ENCODE results near the gene RCN2. TPM values are rescaled to one million over a fixed set of nuclear protein-coding genes. Genes with fewer than 3 reads are reported as not detected.
"Not testable (repeated sequence)": the region's sequence is repeated elsewhere in the genome, so short reads cannot be mapped to it uniquely, and the experiment has no call there.

RCN2 gene
- total RNA-seq, 1 experiment from 2014 or later = 114 TPM

- DNase-seq (ENCODE audit: low read depth) = peak; percentile 4
Observed at GRCh38 chr15:76932135-76932966, 802 bp downstream of the RCN2 start.

- no peak for DNase-seq (ENCODE audit: low read depth)
Observed at GRCh38 chr15:76935620-76936019, 4.1 kb downstream of the RCN2 start.

- DNase-seq (ENCODE audit: low read depth) = no peak
Observed at GRCh38 chr15:76936671-76937070, 5.1 kb downstream of the RCN2 start.

GRCh38 chr15:76938752-76939151 lies 7.2 kb downstream of the RCN2 start:
- no peak for DNase-seq (ENCODE audit: low read depth)

GRCh38 chr15:76939715-76940114 lies 8.2 kb downstream of the RCN2 start:
- no peak for DNase-seq (ENCODE audit: low read depth)

- DNase-seq (ENCODE audit: low read depth) = no peak
Observed at GRCh38 chr15:76941636-76942035, 10.1 kb downstream of the RCN2 start.

- DNase-seq (ENCODE audit: low read depth) = no peak
Observed at GRCh38 chr15:76942331-76942730, 10.8 kb downstream of the RCN2 start.

- no peak for DNase-seq (ENCODE audit: low read depth)
Observed at GRCh38 chr15:76945494-76946093, 14.0 kb downstream of the RCN2 start.

- no peak for DNase-seq (ENCODE audit: low read depth)
Observed at GRCh38 chr15:76947454-76947853, 15.9 kb downstream of the RCN2 start.

GRCh38 chr15:76951220-76951619 lies 19.7 kb downstream of the RCN2 start:
- DNase-seq (ENCODE audit: low read depth) = no peak

- DNase-seq (ENCODE audit: low read depth) = no peak
Observed at GRCh38 chr15:76953913-76954312, 22.4 kb downstream of the RCN2 start.

GRCh38 chr15:76954744-76955143 lies 23.2 kb downstream of the RCN2 start:
- peak; percentile 25 for DNase-seq (ENCODE audit: low read depth)

GRCh38 chr15:76961268-76962011 lies 29.9 kb downstream of the RCN2 start:
- DNase-seq (ENCODE audit: low read depth) = no peak

GRCh38 chr15:76962337-76963013 lies 30.9 kb downstream of the RCN2 start:
- no peak for DNase-seq (ENCODE audit: low read depth)

- DNase-seq (ENCODE audit: low read depth) = peak; percentile 37
Observed at GRCh38 chr15:76963596-76963995, 32.0 kb downstream of the RCN2 start.

- DNase-seq (ENCODE audit: low read depth) = peak; percentile 31
Observed at GRCh38 chr15:76964157-76964556, 32.6 kb downstream of the RCN2 start.

GRCh38 chr15:76966051-76966450 lies 34.5 kb downstream of the RCN2 start:
- DNase-seq (ENCODE audit: low read depth) = not testable (repeated sequence)

GRCh38 chr15:76967067-76967466 lies 35.5 kb downstream of the RCN2 start:
- no peak for DNase-seq (ENCODE audit: low read depth)

GRCh38 chr15:76968306-76968705 lies 36.8 kb downstream of the RCN2 start:
- peak; percentile 29 for DNase-seq (ENCODE audit: low read depth)

GRCh38 chr15:76972389-76973361 lies 41.1 kb downstream of the RCN2 start:
- DNase-seq (ENCODE audit: low read depth) = no peak

GRCh38 chr15:76973362-76973743 lies 41.8 kb downstream of the RCN2 start:
- peak; percentile 29 for DNase-seq (ENCODE audit: low read depth)

All from M059J (cell line).